ENCODE measurements around the gene ITIH3.

The ITIH3 gene

DNA sequence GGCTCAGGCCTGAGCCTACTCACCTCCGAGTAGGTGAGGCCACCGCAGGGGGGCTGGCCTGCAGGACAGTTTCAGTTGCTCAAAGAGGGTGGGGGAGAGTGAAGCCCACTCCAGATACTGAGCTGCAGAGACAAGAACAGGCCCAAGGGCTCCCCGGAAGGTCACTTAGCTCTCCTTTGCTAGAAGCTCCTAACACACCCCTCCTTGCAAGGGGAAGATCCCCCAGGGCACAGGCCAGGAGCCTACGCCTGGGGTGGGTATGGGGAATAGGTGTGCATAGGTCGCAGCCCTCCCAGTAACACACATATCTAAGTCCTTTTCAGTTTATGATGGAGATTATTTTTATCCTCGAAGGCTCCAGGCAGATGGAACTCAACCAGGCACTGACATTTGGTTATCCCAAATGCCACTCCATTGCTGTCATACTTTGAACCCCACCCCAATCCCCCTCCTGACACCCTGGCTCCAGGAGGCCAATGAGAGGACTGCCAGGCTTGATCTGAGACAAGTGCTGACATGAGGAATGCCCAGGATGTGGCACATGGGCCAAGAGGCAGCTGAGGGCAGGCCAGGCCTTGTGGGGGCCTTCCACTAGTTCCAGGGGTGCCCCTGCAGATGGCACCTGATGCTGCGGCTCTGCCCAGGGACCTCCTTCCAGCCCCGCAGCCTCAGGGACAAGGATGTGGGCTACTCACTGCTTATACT, 41.3 kb downstream of the ITIH3 start:
- Histone ChIP-seq H3K27ac (ENCODE audit: low read length) (no peak overlapping the region), H3K4me1 (ENCODE audit: insufficient read depth, low read length) (no peaks in the 10 kb centered on the region), H3K9me3 (ENCODE audit: insufficient read depth, low read depth, low read length) (no peaks in the 10 kb centered on the region), H3K27me3 (ENCODE audit: insufficient read depth, low read length) (no peaks in the 10 kb centered on the region), H3K4me3 (ENCODE audit: low read length) (no peak overlapping the region), H3K36me3 (ENCODE audit: insufficient read depth, low read depth, low read length) (peaks cover under 1% of the 10 kb centered on the region; the same call in 1 of the 2 replicates), H3K9ac (ENCODE audit: low read depth, low read length) (no peak overlapping the region)

GRCh38 chr3:52836471-52836845, 41.9 kb downstream of the ITIH3 start:
- H3K4me1 ChIP-seq (ENCODE audit: insufficient read depth, low read length): no peaks in the 10 kb centered on the region
- no peaks in the 10 kb centered on the region for H3K27me3 ChIP-seq (ENCODE audit: insufficient read depth, low read length)
- no peak overlapping the region; the same call in 1 of the 2 replicates for H3K9ac ChIP-seq (ENCODE audit: low read depth, low read length)
- H3K36me3 ChIP-seq (ENCODE audit: insufficient read depth, low read depth, low read length): peaks cover 6% of the 10 kb centered on the region; the same call in 1 of the 2 replicates
- no peak overlapping the region for H3K4me3 ChIP-seq (ENCODE audit: low read length)
- no peaks in the 10 kb centered on the region for H3K9me3 ChIP-seq (ENCODE audit: insufficient read depth, low read depth, low read length)
- no peak overlapping the region for H3K27ac ChIP-seq (ENCODE audit: low read length)

DNA sequence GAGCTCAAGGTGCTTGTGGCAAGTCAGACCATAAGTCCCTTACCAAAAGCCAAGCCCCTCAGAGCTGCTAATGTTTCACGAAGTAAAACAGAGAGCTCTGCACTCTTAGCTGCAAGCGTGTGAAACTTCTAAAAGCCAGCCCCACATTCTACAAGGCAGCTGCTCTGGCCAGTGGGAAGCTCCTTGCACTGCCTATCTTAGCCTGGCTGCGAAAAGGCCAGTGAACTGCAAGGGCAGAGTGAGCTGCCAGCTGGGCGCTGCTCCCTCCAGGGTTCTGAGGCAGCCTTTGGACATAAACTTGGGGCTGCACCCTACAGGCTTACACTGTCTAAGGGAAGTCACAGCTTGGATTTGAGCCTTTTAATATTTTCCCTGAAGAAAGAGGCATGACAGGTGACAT, 42.4 kb downstream of the ITIH3 start:
- Histone ChIP-seq H3K9me3 (ENCODE audit: insufficient read depth, low read depth, low read length) (no peaks in the 10 kb centered on the region), H3K4me3 (ENCODE audit: low read length) (no peak overlapping the region), H3K36me3 (ENCODE audit: insufficient read depth, low read depth, low read length) (peaks cover 10% of the 10 kb centered on the region; the same call in 1 of the 2 replicates), H3K27me3 (ENCODE audit: insufficient read depth, low read length) (no peaks in the 10 kb centered on the region), H3K27ac (ENCODE audit: low read length) (no peak overlapping the region), H3K4me1 (ENCODE audit: insufficient read depth, low read length) (no peaks in the 10 kb centered on the region), H3K9ac (ENCODE audit: low read depth, low read length) (no peak overlapping the region; the same call in 1 of the 2 replicates)

DNA sequence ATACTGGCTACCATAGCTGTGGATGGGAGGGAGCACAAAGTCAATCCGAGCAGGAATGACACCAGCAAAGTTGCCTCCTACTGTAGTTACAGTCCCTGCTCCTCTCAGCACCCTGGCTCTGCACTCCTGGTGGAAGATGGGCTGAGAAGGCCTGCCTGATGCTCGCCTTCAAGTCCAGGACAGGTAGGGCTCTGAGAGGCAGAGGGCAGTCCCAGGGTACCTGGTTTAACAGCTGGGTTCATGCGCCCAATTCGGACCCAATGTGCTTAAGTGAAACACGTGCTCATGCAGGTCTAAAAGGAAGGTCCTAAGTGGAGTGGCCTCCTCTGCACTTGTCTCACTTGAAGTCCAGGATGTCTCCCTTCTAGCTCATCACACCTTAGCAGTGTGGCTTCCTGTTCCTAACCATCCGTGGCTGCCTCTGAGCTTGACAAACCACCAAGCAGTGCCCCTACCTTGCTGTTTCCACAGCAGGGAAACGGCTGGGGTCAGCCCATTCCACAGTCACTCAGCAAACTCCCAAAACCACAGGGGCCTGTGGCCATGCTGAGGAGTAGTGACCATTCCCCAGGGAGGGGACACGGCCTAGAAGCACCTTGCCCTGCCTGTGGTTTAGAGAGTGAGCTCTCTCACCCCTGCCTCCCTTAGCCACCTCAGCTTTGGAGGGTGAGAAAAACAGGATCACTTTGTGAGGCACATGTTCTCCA, 44.1 kb downstream of the ITIH3 start:
- H3K9me3 ChIP-seq (ENCODE audit: insufficient read depth, low read depth, low read length): no peaks in the 10 kb centered on the region
- H3K27me3 ChIP-seq (ENCODE audit: insufficient read depth, low read length): no peaks in the 10 kb centered on the region
- H3K4me3 ChIP-seq (ENCODE audit: low read length): no peak overlapping the region
- no peak overlapping the region for H3K9ac ChIP-seq (ENCODE audit: low read depth, low read length)
- H3K27ac ChIP-seq (ENCODE audit: low read length): no peak overlapping the region
- H3K36me3 ChIP-seq (ENCODE audit: insufficient read depth, low read depth, low read length): peaks cover 18% of the 10 kb centered on the region; the same call in 1 of the 2 replicates
- no peaks in the 10 kb centered on the region for H3K4me1 ChIP-seq (ENCODE audit: insufficient read depth, low read length)

GRCh38 chr3:52839268-52839575, 44.6 kb downstream of the ITIH3 start:
- no peaks in the 10 kb centered on the region for H3K9me3 ChIP-seq (ENCODE audit: insufficient read depth, low read depth, low read length)
- H3K27me3 ChIP-seq (ENCODE audit: insufficient read depth, low read length): no peaks in the 10 kb centered on the region
- no peak overlapping the region for H3K4me3 ChIP-seq (ENCODE audit: low read length)
- H3K9ac ChIP-seq (ENCODE audit: low read depth, low read length): no peak overlapping the region
- peaks cover 18% of the 10 kb centered on the region; the same call in 1 of the 2 replicates for H3K36me3 ChIP-seq (ENCODE audit: insufficient read depth, low read depth, low read length)
- no peaks in the 10 kb centered on the region for H3K4me1 ChIP-seq (ENCODE audit: insufficient read depth, low read length)
- H3K27ac ChIP-seq (ENCODE audit: low read length): no peak overlapping the region

DNA sequence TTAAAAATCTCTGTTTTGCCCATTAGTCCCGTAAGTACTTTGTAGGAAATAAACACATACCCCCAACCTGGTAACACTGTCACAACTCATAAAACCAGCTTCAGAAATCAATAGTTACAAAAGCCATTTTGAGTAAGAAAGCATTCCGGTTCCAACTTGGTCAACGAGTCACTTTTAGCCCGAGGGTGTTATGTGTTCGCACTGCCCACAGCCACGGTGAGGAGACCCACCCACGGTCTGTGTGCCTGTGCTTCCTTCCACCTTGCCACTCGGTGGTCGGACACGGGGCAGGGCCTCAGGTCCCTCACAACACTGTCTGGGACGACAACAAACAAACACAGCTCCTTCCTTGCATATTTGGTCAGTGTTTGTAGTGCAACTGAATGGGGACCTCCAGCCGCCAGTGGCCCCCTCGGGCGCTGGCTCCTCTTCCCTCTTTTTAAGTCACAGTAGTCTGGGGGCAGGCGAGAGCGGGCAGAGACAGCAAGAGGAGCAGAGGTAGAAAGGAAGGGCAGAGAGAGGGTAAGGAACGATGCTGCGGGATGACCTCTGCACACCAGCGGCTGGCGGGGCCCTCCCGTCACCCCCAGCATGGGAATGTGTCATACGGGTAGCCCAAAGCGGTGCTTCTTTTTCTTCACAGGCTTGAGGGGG, 45.4 kb downstream of the ITIH3 start:
- H3K9me3 ChIP-seq (ENCODE audit: insufficient read depth, low read depth, low read length): no peaks in the 10 kb centered on the region
- H3K36me3 ChIP-seq (ENCODE audit: insufficient read depth, low read depth, low read length): peaks cover 18% of the 10 kb centered on the region; the same call in 1 of the 2 replicates
- H3K9ac ChIP-seq (ENCODE audit: low read depth, low read length): no peak overlapping the region
- no peaks in the 10 kb centered on the region for H3K4me1 ChIP-seq (ENCODE audit: insufficient read depth, low read length)
- no peaks in the 10 kb centered on the region for H3K27me3 ChIP-seq (ENCODE audit: insufficient read depth, low read length)
- no peak overlapping the region for H3K27ac ChIP-seq (ENCODE audit: low read length)
- no peak overlapping the region for H3K4me3 ChIP-seq (ENCODE audit: low read length)

- H3K4me3 ChIP-seq (ENCODE audit: low read length): no peak overlapping the region
Observed at GRCh38 chr3:52841211-52841980, 46.8 kb downstream of the ITIH3 start.

DNA sequence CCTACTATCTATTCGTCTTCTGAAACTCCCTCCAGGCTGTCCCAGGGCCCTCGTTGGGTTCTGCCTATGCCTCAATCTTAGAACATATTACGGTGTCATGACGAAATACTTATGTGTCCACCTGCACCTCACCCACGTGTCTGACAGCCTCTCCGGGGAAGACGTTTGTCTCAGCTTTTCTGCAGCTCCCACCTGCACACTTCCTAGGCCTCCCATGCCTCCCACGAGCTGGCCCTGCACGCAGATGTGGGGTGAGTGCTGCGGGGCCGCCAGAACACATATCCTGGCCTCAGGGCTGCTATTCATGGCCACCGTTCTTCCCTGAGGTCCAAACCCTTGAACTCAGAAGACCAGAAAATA, 47.4 kb downstream of the ITIH3 start:
- Histone ChIP-seq H3K9me3 (ENCODE audit: insufficient read depth, low read depth, low read length) (no peaks in the 10 kb centered on the region), H3K4me1 (ENCODE audit: insufficient read depth, low read length) (no peaks in the 10 kb centered on the region), H3K36me3 (ENCODE audit: insufficient read depth, low read depth, low read length) (peaks cover 18% of the 10 kb centered on the region; the same call in 1 of the 2 replicates), H3K27ac (ENCODE audit: low read length) (no peak overlapping the region), H3K9ac (ENCODE audit: low read depth, low read length) (no peak overlapping the region), H3K27me3 (ENCODE audit: insufficient read depth, low read length) (no peaks in the 10 kb centered on the region), H3K4me3 (ENCODE audit: low read length) (no peak overlapping the region)

More at GRCh38 chr3:52841211-52841980, 46.8 kb downstream of the ITIH3 start:
- peaks cover 18% of the 10 kb centered on the region; the same call in 1 of the 2 replicates for H3K36me3 ChIP-seq (ENCODE audit: insufficient read depth, low read depth, low read length)
- H3K27ac ChIP-seq (ENCODE audit: low read length): no peak overlapping the region
- H3K9ac ChIP-seq (ENCODE audit: low read depth, low read length): no peak overlapping the region
- no peaks in the 10 kb centered on the region for H3K4me1 ChIP-seq (ENCODE audit: insufficient read depth, low read length)
- no peaks in the 10 kb centered on the region for H3K9me3 ChIP-seq (ENCODE audit: insufficient read depth, low read depth, low read length)
- no peaks in the 10 kb centered on the region for H3K27me3 ChIP-seq (ENCODE audit: insufficient read depth, low read length)

DNA sequence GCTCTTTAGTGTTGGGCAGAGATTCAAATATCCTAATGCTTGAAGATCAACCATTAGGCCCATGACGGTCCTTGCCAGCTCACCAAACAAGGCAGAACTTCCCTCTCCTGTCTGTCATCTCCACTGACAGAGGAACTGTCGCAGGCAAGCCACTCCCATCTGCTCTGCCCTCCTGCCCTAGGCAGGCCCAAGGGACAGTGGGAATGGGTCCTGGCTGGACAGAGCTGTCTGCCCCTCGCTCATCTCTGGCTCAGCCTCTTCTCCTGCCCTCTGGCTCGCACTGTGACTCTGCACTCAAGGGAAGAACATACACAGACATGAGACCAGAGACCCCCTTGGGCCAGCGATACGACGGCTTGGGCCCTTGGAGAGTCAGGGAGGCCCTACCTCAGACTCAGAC, 47.8 kb downstream of the ITIH3 start:
- Histone ChIP-seq H3K9me3 (ENCODE audit: insufficient read depth, low read depth, low read length) (no peaks in the 10 kb centered on the region), H3K27ac (ENCODE audit: low read length) (no peak overlapping the region), H3K4me1 (ENCODE audit: insufficient read depth, low read length) (no peaks in the 10 kb centered on the region), H3K27me3 (ENCODE audit: insufficient read depth, low read length) (no peaks in the 10 kb centered on the region), H3K4me3 (ENCODE audit: low read length) (no peak overlapping the region), H3K36me3 (ENCODE audit: insufficient read depth, low read depth, low read length) (peaks cover 18% of the 10 kb centered on the region; the same call in 1 of the 2 replicates), H3K9ac (ENCODE audit: low read depth, low read length) (no peak overlapping the region)

- no peaks in the 10 kb centered on the region for H3K9me3 ChIP-seq (ENCODE audit: insufficient read depth, low read depth, low read length)
- H3K27me3 ChIP-seq (ENCODE audit: insufficient read depth, low read length): no peaks in the 10 kb centered on the region
- no peak overlapping the region for H3K27ac ChIP-seq (ENCODE audit: low read length)
- H3K9ac ChIP-seq (ENCODE audit: low read depth, low read length): no peak overlapping the region
- peaks cover 27% of the 10 kb centered on the region for H3K36me3 ChIP-seq (ENCODE audit: insufficient read depth, low read depth, low read length)
- no peak overlapping the region for H3K4me3 ChIP-seq (ENCODE audit: low read length)
- no peaks in the 10 kb centered on the region for H3K4me1 ChIP-seq (ENCODE audit: insufficient read depth, low read length)
Observed at GRCh38 chr3:52843108-52843865, 48.7 kb downstream of the ITIH3 start.

DNA sequence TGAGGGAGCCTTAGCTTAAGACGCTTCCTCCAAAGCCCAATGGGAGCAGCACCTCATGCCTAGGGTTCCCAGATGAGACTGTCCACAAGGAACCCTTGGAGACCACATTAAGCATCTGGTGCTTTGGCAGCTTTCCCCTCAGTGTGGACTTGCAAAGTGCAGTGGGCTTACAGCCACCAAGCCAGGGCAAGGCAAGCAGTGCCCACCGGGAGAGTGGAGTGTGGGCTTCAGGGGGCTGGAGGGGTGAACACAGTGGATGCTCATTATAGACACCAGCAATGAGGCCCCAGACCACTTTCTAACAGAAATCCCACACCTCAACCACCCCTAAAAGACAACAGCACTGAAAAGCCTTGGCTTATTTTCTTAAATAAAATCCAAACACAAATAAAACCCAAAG, 49.3 kb downstream of the ITIH3 start:
- Histone ChIP-seq H3K9me3 (ENCODE audit: insufficient read depth, low read depth, low read length) (no peaks in the 10 kb centered on the region), H3K27me3 (ENCODE audit: insufficient read depth, low read length) (no peaks in the 10 kb centered on the region), H3K36me3 (ENCODE audit: insufficient read depth, low read depth, low read length) (peaks cover 33% of the 10 kb centered on the region), H3K27ac (ENCODE audit: low read length) (no peak overlapping the region), H3K9ac (ENCODE audit: low read depth, low read length) (no peak overlapping the region), H3K4me3 (ENCODE audit: low read length) (no peak overlapping the region), H3K4me1 (ENCODE audit: insufficient read depth, low read length) (no peaks in the 10 kb centered on the region)

All from iPS-20b (cell line).